Measurements from ENCODE around the gene LRRC23.
"Not testable (repeated sequence)": the region's sequence is repeated elsewhere in the genome, so short reads cannot be mapped to it uniquely, and the experiment has no call there.

Gene LRRC23

DNA sequence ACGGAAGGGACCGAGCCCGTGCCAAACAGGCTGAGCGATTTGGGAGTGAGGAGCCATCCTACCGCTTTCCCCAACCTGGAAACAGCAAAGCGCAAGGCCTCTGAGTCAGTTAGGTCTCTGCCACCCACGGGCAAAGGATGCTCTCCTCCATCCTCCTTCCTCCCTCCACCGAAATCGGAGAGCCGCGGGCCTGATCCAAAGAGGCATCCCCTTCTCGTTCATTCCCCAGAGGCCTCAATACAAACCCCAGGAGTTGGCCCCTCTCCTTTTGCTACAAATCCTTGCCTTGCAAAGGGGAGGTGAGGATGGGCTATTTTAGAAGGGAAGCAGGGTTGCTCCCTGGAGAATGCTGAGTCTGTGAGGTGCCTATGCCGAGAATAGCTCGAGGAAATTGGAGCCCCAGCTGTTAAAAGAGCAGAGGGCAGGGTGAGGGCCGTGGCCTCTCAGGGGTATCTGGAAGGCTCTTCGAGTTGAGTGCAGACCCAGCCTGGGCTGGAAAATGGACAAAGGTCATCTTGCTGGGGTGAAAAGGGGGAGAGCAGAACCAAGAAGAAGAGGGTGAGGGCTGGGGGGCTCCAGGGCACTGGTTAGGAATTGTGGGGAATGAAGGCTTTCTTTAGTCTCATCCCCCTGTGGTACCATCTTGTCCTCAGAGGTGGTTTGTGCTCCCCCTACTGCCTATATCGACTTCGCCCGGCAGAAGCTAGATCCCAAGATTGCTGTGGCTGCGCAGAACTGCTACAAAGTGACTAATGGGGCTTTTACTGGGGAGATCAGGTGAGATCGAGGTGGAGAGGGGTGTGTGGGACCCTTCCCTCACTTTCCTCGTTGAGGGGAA lies 36.2 kb upstream of the LRRC23 start:
- peaks cover 71% of the 10 kb centered on the region for H3K36me3 ChIP-seq (replicated peaks)
- in situ Hi-C loops (cut with MboI; ENCODE audit: low sequenced_read_pairs) = loop anchor here (5.0 kb wide), 1 partner anchor 74 kb away; the partner anchor contains the start of genes C12orf57 and RNU7-1

DNA sequence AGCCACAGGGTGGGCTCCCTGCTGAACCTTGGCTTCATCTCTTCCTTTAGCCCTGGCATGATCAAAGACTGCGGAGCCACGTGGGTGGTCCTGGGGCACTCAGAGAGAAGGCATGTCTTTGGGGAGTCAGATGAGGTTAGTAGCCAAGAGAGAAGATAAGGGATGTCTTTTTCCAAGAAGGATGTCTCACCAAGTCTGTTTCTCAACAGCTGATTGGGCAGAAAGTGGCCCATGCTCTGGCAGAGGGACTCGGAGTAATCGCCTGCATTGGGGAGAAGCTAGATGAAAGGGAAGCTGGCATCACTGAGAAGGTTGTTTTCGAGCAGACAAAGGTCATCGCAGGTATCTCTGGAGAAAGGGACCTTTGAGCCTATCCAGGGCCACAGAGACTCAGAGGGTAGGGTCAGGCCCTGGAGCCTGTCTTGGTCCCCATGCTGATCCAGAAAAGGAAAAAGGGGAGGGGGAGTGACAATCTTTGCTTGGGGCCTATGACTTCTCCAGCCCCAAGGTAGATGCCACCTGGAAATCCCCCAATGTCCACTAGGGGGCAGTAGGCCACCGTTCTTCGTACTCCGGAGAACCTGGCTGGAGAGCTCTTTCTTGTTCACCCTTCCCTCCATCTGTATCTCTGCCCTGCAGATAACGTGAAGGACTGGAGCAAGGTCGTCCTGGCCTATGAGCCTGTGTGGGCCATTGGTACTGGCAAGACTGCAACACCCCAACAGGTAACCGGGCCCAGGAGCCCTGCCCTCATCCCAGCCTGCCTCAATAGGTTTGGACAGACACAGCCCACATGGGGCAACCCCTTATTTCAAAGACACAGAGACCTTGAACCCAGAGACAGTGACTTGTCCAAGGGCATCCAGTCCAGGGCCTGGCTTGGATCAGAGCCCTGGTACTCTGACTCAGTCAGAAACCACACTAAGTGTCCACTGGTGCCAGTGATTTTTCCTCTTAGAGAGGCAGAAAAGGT lies 35.3 kb upstream of the LRRC23 start:
- in situ Hi-C loops (cut with MboI; ENCODE audit: low sequenced_read_pairs) = loop anchor here (5.0 kb wide), 1 partner anchor 73 kb away; the partner anchor contains the start of genes C12orf57 and RNU7-1
- peaks cover 26% of the 10 kb centered on the region for H3K4me1 ChIP-seq
- H3K4me3 ChIP-seq = peak overlapping the region; percentile 92
- H3K36me3 ChIP-seq (replicated peaks) = peaks cover 66% of the 10 kb centered on the region
- H3K27me3 ChIP-seq (ENCODE audit: low read depth) = no peaks in the 10 kb centered on the region
- peak; percentile 72 to 93 for DNase-seq (ENCODE audit: low spot score in 2 of 2)
- H3K9me3 ChIP-seq = no peaks in the 10 kb centered on the region

More for the DNA sequence above, 36.2 kb upstream of the LRRC23 start:
- Histone ChIP-seq H3K27me3 (ENCODE audit: low read depth) (no peaks in the 10 kb centered on the region), H3K4me1 (peaks cover 23% of the 10 kb centered on the region), H3K9me3 (no peaks in the 10 kb centered on the region), H3K4me3 (peak overlapping the region; percentile 92)
- DNase-seq (ENCODE audit: low spot score in 2 of 2) = peak in 1 of 2 experiments; percentile 39

DNA sequence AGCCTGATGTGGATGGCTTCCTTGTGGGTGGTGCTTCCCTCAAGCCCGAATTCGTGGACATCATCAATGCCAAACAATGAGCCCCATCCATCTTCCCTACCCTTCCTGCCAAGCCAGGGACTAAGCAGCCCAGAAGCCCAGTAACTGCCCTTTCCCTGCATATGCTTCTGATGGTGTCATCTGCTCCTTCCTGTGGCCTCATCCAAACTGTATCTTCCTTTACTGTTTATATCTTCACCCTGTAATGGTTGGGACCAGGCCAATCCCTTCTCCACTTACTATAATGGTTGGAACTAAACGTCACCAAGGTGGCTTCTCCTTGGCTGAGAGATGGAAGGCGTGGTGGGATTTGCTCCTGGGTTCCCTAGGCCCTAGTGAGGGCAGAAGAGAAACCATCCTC lies 34.3 kb upstream of the LRRC23 start:
- Histone ChIP-seq H3K4me1 (peaks cover 30% of the 10 kb centered on the region), H3K36me3 (replicated peaks) (peaks cover 60% of the 10 kb centered on the region)
- H3K4me3 ChIP-seq; DNase-seq (ENCODE audit: low spot score in 2 of 2); in situ Hi-C loops (cut with MboI; ENCODE audit: low sequenced_read_pairs); H3K27me3 ChIP-seq (ENCODE audit: low read depth); H3K9me3 ChIP-seq: not testable (repeated sequence)

DNA sequence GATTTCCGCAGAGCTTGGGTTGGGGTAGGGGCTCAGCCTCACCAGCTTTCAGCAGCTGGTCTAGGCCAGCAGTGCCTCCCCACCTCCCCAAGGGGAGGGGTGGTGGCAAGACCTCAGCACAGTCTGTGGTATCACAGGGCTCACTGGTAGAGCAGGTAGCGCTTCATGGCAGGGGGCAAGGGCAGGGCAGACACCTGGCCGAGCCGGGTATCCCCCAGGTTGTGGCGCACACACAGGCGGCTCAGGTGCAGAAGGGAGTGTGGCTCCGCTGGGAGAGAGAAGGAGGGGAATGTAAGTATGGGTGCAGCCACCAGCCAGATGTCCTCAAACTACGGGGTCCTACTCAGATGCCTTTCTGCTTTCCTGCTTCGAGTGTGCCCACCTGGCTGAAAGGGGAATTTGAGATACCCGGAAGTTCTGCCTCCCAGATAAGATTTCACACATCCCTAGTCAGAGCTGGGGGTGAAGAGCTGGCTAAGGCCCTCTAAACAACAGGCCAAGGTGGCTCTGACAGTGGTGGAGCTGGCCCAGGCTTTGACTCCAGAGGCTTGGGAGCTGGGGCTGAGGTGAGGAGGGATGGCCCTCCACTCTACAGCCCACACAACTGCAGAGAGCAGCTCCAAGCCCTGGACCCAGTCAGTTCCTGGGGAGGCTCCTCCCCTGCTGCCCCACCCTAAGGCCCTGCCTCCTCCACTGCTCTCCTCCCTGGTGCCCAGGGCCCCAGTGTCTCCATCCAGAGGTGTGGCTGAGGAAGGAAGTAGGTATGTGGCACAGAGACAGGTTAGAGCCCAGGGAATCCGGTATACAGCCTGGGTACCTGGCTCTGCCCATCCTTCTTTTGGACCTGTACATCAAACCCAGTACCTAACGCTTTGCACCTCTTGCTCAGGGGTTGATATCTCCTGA lies 33.3 kb upstream of the LRRC23 start:
- Histone ChIP-seq H3K36me3 (replicated peaks) (peaks cover 53% of the 10 kb centered on the region), H3K9me3 (no peaks in the 10 kb centered on the region), H3K4me1 (peaks cover 30% of the 10 kb centered on the region), H3K4me3 (peak overlapping the region; percentile 82), H3K27me3 (ENCODE audit: low read depth) (no peaks in the 10 kb centered on the region)
- in situ Hi-C loops (cut with MboI; ENCODE audit: low sequenced_read_pairs) = no loop called here
- peak in 1 of 2 experiments; percentile 82 for DNase-seq (ENCODE audit: low spot score in 2 of 2)

DNA sequence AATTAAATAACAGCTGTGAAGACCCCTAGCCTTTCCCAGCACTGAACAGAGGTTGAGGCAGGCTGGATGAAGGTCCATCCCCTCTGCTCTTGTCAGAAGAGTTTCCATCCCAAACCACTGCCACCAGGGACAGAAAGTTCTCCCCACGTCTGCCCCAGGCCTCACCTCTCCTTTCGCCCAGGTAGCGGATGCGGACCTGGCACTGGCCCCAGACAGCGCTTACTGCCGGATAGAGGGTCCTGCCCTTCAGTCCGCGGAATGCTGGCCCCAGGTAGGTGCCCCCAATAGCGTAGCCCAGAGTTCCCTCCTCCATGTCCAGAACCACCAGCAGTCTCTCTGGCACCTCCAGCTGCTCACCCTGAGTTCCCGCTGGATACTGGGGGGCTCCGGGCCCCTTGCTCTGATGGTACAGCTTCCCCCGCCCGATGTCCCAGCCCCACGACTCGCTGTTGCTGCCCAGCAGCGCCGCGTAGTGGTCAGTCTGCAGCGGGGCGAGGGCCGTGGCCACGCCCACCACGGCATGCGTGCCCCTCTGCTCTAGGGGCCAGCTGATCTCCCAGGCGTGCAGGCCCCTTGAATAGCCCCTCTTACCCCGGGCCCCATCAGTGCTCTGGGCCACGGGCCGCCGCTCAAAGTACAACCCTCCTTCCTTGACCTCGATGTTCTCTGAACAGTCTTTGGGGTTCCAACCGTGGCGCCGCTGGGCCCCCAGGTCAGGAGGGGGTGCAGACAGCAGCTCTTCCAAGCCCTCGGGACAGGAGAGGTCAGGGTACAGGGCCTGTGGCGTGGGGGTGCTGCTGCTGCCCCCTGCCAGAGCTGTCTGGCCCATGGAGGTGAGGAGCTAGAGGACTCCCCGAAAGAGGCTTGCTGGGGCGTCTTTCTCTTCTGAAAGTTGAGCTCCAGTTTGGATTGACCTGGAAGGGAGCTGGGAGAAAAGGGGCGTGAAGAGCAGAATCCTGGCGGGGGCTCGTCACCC lies 32.3 kb upstream of the LRRC23 start:
- peaks cover 26% of the 10 kb centered on the region for H3K4me1 ChIP-seq
- H3K36me3 ChIP-seq (replicated peaks) = peaks cover 53% of the 10 kb centered on the region
- DNase-seq (ENCODE audit: low spot score in 2 of 2) = peak; percentile 75 to 92

DNA sequence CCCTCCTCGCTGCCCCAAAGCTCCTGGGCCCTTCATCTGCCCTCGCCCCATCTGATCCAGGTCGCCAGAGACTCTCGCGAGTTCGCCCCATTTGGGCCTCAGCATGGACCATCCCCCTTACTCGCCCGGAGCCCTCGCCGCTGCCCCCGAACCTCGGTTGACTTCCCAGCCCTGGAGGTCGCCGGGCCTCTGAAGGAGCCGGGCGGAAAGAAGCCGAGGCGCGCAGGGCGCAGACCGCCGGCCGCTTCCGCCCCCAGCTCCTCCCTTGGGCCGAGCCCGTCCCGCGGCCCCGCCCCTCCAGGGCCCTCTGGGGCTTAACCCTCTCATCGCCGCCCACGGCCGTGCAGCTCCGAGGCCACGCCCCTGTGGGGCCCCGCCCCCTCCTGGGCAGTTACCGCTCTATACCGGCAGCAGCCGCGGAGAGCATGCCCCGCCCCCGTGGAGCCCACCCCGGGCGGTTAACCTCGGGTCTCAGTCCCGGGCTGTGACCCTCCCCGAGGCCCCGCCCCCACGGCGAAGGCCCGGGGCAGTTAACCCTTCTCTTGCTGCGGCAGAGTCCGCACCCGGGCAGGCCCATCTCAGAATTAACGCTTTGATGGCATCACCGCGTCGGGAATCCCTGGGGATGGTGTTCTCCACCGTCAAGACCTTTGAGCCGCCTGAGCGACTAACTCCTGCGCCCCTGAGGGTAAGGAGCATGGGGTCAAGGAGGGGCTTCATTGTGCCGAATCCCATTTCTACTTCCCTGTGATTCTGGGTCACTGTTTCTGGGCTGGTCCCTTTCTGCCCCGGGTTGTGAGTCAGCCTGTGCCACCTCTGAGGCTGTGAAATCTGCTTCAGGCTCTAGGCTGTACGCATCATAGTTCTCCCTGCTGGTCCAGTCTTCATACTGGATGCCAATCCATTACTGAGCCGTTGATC lies 31.3 kb upstream of the LRRC23 start, which contains the start of gene SPSB2:
Gene SPSB2, minus strand, starts transcription at position 210 of the 921 bp plus-strand sequence. CDS start 402 bp downstream, outside the sequence.
- in situ Hi-C loops (cut with MboI; ENCODE audit: low sequenced_read_pairs) = no loop called here
- no peaks in the 10 kb centered on the region for H3K27me3 ChIP-seq (ENCODE audit: low read depth)
- peak; percentile 95 to 100 for DNase-seq (ENCODE audit: low spot score in 2 of 2)
- peak within 1 kb of the TSS; percentile 82 for H3K4me3 ChIP-seq
- H3K9me3 ChIP-seq = no peaks in the 10 kb centered on the region
- H3K36me3 ChIP-seq (replicated peaks) = peaks cover 43% of the 10 kb centered on the region
- peaks cover 26% of the 10 kb centered on the region for H3K4me1 ChIP-seq

More for the DNA sequence above, 32.3 kb upstream of the LRRC23 start:
- no peaks in the 10 kb centered on the region for H3K27me3 ChIP-seq (ENCODE audit: low read depth)
- peak overlapping the region; percentile 82 for H3K4me3 ChIP-seq
- H3K9me3 ChIP-seq = no peaks in the 10 kb centered on the region
- in situ Hi-C loops (cut with MboI; ENCODE audit: low sequenced_read_pairs) = no loop called here

DNA sequence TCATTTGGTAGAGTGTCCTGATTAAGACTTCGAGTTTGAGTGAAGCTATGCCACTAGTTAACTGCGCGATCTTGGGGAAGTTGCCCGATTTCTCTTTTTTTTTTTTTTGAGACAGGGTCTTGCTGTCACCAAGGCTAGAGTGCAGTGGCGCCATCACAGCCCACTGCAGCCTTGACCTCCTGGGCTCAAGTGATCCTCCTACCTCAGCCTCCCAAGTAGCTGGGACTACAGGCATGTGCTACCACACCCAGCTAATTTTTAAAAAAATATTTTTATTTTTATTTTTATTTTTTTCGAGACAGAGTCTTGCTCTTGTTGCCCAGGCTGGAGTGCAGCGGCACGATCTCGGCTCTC lies 30.6 kb upstream of the LRRC23 start:
- Histone ChIP-seq H3K36me3 (replicated peaks) (peaks cover 37% of the 10 kb centered on the region), H3K4me3 (peak overlapping the region; percentile 82), H3K4me1 (peaks cover 26% of the 10 kb centered on the region)
- DNase-seq (ENCODE audit: low spot score in 2 of 2); H3K9me3 ChIP-seq; H3K27me3 ChIP-seq (ENCODE audit: low read depth); in situ Hi-C loops (cut with MboI; ENCODE audit: low sequenced_read_pairs): not testable (repeated sequence)

DNA sequence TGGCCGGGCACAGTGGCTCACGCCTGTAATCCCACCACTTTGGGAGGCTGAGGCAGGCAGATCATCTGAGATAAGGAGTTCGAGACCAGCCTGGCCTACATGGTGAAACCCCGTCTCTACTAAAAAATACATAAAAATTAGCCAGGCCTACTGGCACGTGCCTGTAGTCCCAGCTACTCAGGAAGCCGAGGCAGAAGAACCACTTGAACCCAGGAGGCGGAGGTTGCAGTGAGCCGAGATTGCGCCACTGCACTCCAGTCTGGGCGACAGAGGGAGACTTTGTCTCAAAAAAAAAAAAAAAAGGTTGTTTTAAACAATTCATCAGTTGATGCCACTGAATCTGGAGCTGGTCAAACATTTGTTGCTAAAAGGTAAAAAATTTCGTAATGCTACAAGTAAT lies 24.8 kb upstream of the LRRC23 start:
- peaks cover 16% of the 10 kb centered on the region for H3K36me3 ChIP-seq (replicated peaks)
- H3K27me3 ChIP-seq (ENCODE audit: low read depth); in situ Hi-C loops (cut with MboI; ENCODE audit: low sequenced_read_pairs); H3K4me3 ChIP-seq; H3K4me1 ChIP-seq; DNase-seq (ENCODE audit: low spot score in 2 of 2); H3K9me3 ChIP-seq: not testable (repeated sequence)

DNA sequence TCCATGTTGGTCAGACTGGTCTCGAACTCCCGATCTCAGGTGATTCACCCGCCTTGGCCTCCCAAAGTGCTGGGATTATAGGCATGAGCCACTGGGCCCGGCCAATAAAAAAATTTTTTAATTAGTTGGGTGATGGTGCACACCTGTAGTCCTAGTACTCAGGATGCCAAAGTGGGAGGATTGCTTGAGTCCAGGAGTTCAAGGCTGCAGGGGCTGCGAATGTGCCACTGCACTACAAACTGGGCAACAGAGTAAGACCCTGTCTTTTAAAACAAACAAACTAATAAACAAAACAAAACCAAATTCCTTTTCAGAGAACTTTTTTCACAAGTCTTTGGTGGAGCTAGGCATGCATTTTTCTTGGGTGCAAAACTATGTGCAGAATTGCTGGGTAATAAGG lies 21.4 kb upstream of the LRRC23 start:
- in situ Hi-C loops (cut with MboI; ENCODE audit: low sequenced_read_pairs) = no loop called here
- H3K4me1 ChIP-seq = peaks cover 29% of the 10 kb centered on the region
- DNase-seq (ENCODE audit: low spot score in 2 of 2) = no peak
- no peaks in the 10 kb centered on the region for H3K27me3 ChIP-seq (ENCODE audit: low read depth)
- H3K36me3 ChIP-seq (replicated peaks) = peaks cover 18% of the 10 kb centered on the region
- no peaks in the 10 kb centered on the region for H3K9me3 ChIP-seq
- no peak overlapping the region for H3K4me3 ChIP-seq

DNA sequence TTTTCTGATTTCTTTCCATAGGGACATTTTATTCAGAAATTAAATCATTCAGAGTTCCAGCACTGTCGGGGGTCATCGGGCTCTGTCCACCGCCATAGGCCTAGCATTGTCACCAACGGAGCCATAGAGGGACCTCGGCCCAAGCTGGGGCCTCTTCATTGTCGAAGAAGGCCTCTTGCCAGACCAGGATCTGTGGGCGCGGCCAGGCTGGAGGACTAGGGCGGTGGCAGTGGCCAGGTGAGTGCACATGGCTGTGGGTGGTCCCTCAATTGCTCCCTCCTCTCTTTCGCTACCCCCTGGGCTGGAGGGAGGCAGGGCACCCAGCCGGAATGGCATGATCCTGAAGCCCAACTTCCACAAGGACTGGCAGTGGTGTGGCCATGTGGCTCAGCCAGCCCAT lies 20.9 kb upstream of the LRRC23 start:
- Histone ChIP-seq H3K27me3 (ENCODE audit: low read depth) (no peaks in the 10 kb centered on the region), H3K36me3 (replicated peaks) (peaks cover 18% of the 10 kb centered on the region), H3K4me1 (peaks cover 31% of the 10 kb centered on the region), H3K9me3 (no peaks in the 10 kb centered on the region), H3K4me3 (no peak overlapping the region)
- in situ Hi-C loops (cut with MboI; ENCODE audit: low sequenced_read_pairs) = no loop called here
- no peak for DNase-seq (ENCODE audit: low spot score in 2 of 2)

DNA sequence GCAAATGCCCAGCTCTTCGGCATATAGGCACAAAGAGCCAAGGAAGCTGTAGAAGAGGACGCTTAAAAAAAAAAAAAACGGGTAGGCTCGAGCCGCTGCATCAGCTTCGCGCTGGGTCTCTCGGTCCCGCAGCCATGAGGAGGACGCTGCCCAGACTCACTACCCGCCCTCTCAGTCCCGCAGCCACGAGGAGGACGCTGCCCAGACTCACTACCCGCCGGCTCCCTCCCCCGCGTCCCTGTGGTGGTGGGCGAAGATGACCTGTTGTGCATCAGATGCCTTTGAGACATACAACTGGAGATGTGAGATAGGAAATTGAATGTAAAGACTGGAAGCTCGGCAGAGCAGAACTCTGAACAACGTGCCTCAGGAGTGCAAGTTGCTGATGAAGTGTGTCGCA lies 20.1 kb upstream of the LRRC23 start:
- in situ Hi-C loops (cut with MboI; ENCODE audit: low sequenced_read_pairs) = no loop called here
- peak in 1 of 2 experiments; percentile 2 for DNase-seq (ENCODE audit: low spot score in 2 of 2)
- Histone ChIP-seq H3K36me3 (replicated peaks) (peaks cover 18% of the 10 kb centered on the region), H3K4me3 (no peak overlapping the region), H3K27me3 (ENCODE audit: low read depth) (no peaks in the 10 kb centered on the region), H3K4me1 (peaks cover 31% of the 10 kb centered on the region), H3K9me3 (no peaks in the 10 kb centered on the region)

All from HAP-1 (cell line).